ENCODE results near the gene PLSCR2.

GRCh38 chr3:146493761-146494160 is 24.4 kb upstream of the PLSCR2 start:
- TF ChIP-seq CTCF (IDR thresholded peaks at IDR 0.05) (no peak), POLR2A (IDR thresholded peaks at IDR 0.05) (no peak)

Data from right lobe of liver (tissue), 4 donors.